HCT116 (cell line): Measurements from ENCODE around the gene MAP3K9.

Source experiments
- CTCF ChIP-seq, 3 experiments: fragments of 200-600 bp in 1 of 3; sonication (generic) in 1 of 3; IDR thresholded peaks in 2 of 3; conservative IDR thresholded peaks in 1 of 3; 2 replicates each; pipeline ENCODE4 v1.5.1; 2012 to 2017; ENCODE audit warnings: low read depth in 2 of 3, low read length in 2 of 3, antibody characterized with exemption in 1 of 3, borderline replicate concordance in 1 of 3, control low read depth in 1 of 3, mild to moderate bottlenecking in 1 of 3, mixed read lengths in 1 of 3, mixed run types in 1 of 3, moderate library complexity in 1 of 3; ENCODE audit not compliant: insufficient read depth in 1 of 3
- ELF1 ChIP-seq: IDR thresholded peaks from 2 replicates; pipeline ENCODE4 v1.6.1; 2012; ENCODE audit warnings: low read depth, borderline replicate concordance
- EZH2 ChIP-seq: fragments of 200-600 bp; sonication (generic); IDR thresholded peaks from 2 replicates; pipeline ENCODE4 v1.6.1; 2017; ENCODE audit warnings: antibody characterized with exemption, mixed run types
- EZH2phosphoT487 ChIP-seq: fragments of 200-600 bp; IDR thresholded peaks from 2 replicates; pipeline ENCODE4 v1.6.1; 2018; ENCODE audit warnings: antibody characterized with exemption, borderline replicate concordance
- JUND ChIP-seq: IDR thresholded peaks from 2 replicates; pipeline ENCODE4 v1.6.1; 2012
- POLR2A ChIP-seq: IDR thresholded peaks from 2 replicates; pipeline ENCODE4 v1.7.0; 2011; ENCODE audit warnings: borderline replicate concordance; ENCODE audit not compliant: insufficient read depth, insufficient read length; ENCODE audit errors: extremely low read depth
- POLR2AphosphoS5 ChIP-seq: IDR thresholded peaks from 2 replicates; pipeline ENCODE4 v1.6.1; 2011; ENCODE audit warnings: mild to moderate bottlenecking, low read depth, low read length, moderate library complexity
- SP1 ChIP-seq: IDR thresholded peaks from 2 replicates; pipeline ENCODE4 v1.6.1; 2012; ENCODE audit warnings: low read depth
- ZFX ChIP-seq: fragments of 450-650 bp; IDR thresholded peaks from 2 replicates; pipeline ENCODE4 v1.6.1; 2017
- ZNF274 ChIP-seq: fragments of 200-500 bp; sonication (Bioruptor generic); IDR thresholded peaks from 2 replicates; pipeline ENCODE4 v1.6.1; 2014; ENCODE audit warnings: mild to moderate bottlenecking, low read depth, low read length, inconsistent platforms

GRCh38 chr14:70707138-70708038 lies 101.9 kb downstream of the MAP3K9 start:
- TF ChIP-seq POLR2A (no peak), POLR2AphosphoS5 (no peak), CTCF (IDR thresholded peaks at IDR 0.05 in 2 of 3, conservative IDR thresholded peaks at IDR 0.05 in 1 of 3; ENCODE audit: borderline replicate concordance in 1 of 3, insufficient read depth in 1 of 3, low read depth in 2 of 3, low read length in 2 of 3) (no peak), SP1 (peak; percentile 57), ZFX (no peak), EZH2phosphoT487 (no peak), ZNF274 (no peak), EZH2 (no peak), JUND (peak; percentile 47; the same call in 1 of the 2 replicates), ELF1 (no peak)
